ENCODE results near the gene SGF29.

- TF ChIP-seq, protein P1, sequence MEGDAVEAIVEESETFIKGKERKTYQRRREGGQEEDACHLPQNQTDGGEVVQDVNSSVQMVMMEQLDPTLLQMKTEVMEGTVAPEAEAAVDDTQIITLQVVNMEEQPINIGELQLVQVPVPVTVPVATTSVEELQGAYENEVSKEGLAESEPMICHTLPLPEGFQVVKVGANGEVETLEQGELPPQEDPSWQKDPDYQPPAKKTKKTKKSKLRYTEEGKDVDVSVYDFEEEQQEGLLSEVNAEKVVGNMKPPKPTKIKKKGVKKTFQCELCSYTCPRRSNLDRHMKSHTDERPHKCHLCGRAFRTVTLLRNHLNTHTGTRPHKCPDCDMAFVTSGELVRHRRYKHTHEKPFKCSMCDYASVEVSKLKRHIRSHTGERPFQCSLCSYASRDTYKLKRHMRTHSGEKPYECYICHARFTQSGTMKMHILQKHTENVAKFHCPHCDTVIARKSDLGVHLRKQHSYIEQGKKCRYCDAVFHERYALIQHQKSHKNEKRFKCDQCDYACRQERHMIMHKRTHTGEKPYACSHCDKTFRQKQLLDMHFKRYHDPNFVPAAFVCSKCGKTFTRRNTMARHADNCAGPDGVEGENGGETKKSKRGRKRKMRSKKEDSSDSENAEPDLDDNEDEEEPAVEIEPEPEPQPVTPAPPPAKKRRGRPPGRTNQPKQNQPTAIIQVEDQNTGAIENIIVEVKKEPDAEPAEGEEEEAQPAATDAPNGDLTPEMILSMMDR (conservative IDR thresholded peaks at IDR 0.05), result no peak
- no peak for TF ChIP-seq ZFX (IDR thresholded peaks at IDR 0.05)
Observed at GRCh38 chr16:28575446-28576109, 21.9 kb downstream of the SGF29 start.
